ENCODE measurements around the gene CHORDC1.

Gene CHORDC1

GRCh38 chr11:90235526-90235925 lies 12.7 kb upstream of the CHORDC1 start:
- Histone ChIP-seq H3K4me3 (replicated peaks; ENCODE audit: insufficient read depth, low read length) (no peak overlapping the region), H3K27ac (replicated peaks) (no peak overlapping the region), H3K27me3 (ENCODE audit: insufficient read depth, poor library complexity, severe bottlenecking) (no peaks in the 10 kb centered on the region)
- TF ChIP-seq CTCF (IDR thresholded peaks at IDR 0.05; ENCODE audit: insufficient read depth, low read length) (no peak), SPI1 (IDR thresholded peaks at IDR 0.05; ENCODE audit: borderline replicate concordance, low read depth) (no peak), REST (IDR thresholded peaks at IDR 0.05; ENCODE audit: insufficient replicate concordance, low read depth) (no peak), POLR2AphosphoS5 (IDR thresholded peaks at IDR 0.05; ENCODE audit: low read depth) (no peak), GABPA (IDR thresholded peaks at IDR 0.05; ENCODE audit: low read depth) (no peak)
- no peak for DNase-seq (ENCODE audit: low read depth in 1 of 2, low spot score in 1 of 2)

GRCh38 chr11:90234977-90235376 lies 12.1 kb upstream of the CHORDC1 start:
- no peak for DNase-seq (ENCODE audit: low read depth in 1 of 2, low spot score in 1 of 2)
- H3K4me3 ChIP-seq (replicated peaks; ENCODE audit: insufficient read depth, low read length): no peak overlapping the region
- H3K27me3 ChIP-seq (ENCODE audit: insufficient read depth, poor library complexity, severe bottlenecking): no peaks in the 10 kb centered on the region
- H3K27ac ChIP-seq (replicated peaks): no peak overlapping the region
- TF ChIP-seq REST (IDR thresholded peaks at IDR 0.05; ENCODE audit: insufficient replicate concordance, low read depth) (no peak), CTCF (IDR thresholded peaks at IDR 0.05; ENCODE audit: insufficient read depth, low read length) (no peak), POLR2AphosphoS5 (IDR thresholded peaks at IDR 0.05; ENCODE audit: low read depth) (no peak), SPI1 (IDR thresholded peaks at IDR 0.05; ENCODE audit: borderline replicate concordance, low read depth) (no peak), GABPA (IDR thresholded peaks at IDR 0.05; ENCODE audit: low read depth) (no peak)

- Histone ChIP-seq H3K4me3 (replicated peaks; ENCODE audit: insufficient read depth, low read length) (no peak overlapping the region), H3K27me3 (ENCODE audit: insufficient read depth, poor library complexity, severe bottlenecking) (no peaks in the 10 kb centered on the region), H3K27ac (replicated peaks) (no peak overlapping the region)
- DNase-seq (ENCODE audit: low read depth in 1 of 2, low spot score in 1 of 2): no peak
- no peak for TF ChIP-seq GABPA (IDR thresholded peaks at IDR 0.05; ENCODE audit: low read depth)
- TF ChIP-seq SPI1 (IDR thresholded peaks at IDR 0.05; ENCODE audit: borderline replicate concordance, low read depth): no peak
- TF ChIP-seq POLR2AphosphoS5 (IDR thresholded peaks at IDR 0.05; ENCODE audit: low read depth): no peak
- no peak for TF ChIP-seq CTCF (IDR thresholded peaks at IDR 0.05; ENCODE audit: insufficient read depth, low read length)
- TF ChIP-seq REST (IDR thresholded peaks at IDR 0.05; ENCODE audit: insufficient replicate concordance, low read depth): no peak
Observed at GRCh38 chr11:90229791-90230190, 6.9 kb upstream of the CHORDC1 start.

All from HL-60 (cell line).